Measurements from ENCODE around the gene PRDM16.

- TF ChIP-seq, protein P1, sequence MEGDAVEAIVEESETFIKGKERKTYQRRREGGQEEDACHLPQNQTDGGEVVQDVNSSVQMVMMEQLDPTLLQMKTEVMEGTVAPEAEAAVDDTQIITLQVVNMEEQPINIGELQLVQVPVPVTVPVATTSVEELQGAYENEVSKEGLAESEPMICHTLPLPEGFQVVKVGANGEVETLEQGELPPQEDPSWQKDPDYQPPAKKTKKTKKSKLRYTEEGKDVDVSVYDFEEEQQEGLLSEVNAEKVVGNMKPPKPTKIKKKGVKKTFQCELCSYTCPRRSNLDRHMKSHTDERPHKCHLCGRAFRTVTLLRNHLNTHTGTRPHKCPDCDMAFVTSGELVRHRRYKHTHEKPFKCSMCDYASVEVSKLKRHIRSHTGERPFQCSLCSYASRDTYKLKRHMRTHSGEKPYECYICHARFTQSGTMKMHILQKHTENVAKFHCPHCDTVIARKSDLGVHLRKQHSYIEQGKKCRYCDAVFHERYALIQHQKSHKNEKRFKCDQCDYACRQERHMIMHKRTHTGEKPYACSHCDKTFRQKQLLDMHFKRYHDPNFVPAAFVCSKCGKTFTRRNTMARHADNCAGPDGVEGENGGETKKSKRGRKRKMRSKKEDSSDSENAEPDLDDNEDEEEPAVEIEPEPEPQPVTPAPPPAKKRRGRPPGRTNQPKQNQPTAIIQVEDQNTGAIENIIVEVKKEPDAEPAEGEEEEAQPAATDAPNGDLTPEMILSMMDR (IDR thresholded peaks at IDR 0.05): no peak
- TF ChIP-seq POLR2A (IDR thresholded peaks at IDR 0.05): no peak
Measured at GRCh38 chr1:3342960-3343359, 274.0 kb downstream of the PRDM16 start.
